Cardiac fibroblast (primary cell): ENCODE results near the gene AMDHD1.

Experiments used
- DNase-seq, 2 donors: peaks; one replicate each; pipeline versions ENCODE4 v3.0.0 to v3.0.0-alpha.2; 2010; ENCODE audit warnings: low read depth in 2 of 2
- H3K4me3 ChIP-seq, 2 donors: replicated peaks in 1 of 2; 1 replicate in 1 of 2; 2 replicates in 1 of 2; pipeline ENCODE4 v1.5.1; 2011; ENCODE audit warnings: low read depth in 2 of 2, low read length in 2 of 2, mild to moderate bottlenecking in 2 of 2, moderate library complexity in 1 of 2
- TF ChIP-seq, protein P1 (sequence below): IDR thresholded peaks from one replicate; pipeline ENCODE4 v1.5.1; 2011; ENCODE audit warnings: low read depth, mild to moderate bottlenecking, low read length, inconsistent platforms

The AMDHD1 gene, protein sequence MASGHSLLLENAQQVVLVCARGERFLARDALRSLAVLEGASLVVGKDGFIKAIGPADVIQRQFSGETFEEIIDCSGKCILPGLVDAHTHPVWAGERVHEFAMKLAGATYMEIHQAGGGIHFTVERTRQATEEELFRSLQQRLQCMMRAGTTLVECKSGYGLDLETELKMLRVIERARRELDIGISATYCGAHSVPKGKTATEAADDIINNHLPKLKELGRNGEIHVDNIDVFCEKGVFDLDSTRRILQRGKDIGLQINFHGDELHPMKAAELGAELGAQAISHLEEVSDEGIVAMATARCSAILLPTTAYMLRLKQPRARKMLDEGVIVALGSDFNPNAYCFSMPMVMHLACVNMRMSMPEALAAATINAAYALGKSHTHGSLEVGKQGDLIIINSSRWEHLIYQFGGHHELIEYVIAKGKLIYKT

DNA sequence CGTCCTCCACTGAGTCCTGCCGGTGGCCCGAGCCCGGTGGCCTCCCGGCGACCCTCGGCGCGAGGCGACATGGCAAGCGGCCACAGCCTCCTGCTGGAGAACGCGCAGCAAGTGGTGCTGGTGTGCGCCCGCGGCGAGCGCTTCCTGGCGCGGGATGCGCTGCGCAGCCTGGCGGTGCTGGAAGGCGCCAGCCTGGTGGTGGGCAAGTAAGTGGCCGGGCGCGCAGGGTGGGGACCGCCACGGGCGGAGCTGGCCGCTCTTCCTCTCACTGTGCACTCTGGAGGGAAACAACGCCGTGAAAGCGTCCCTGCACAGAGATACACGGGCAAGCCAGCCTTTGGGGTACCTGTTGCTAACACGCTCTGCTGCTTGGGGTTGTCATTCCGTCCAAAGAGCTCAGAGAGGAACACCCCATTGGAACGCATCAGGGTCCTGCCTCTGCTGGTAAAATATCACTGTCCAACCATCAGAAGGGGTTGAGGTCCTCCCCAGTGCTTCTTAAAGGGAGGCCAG is at the start of gene AMDHD1:
AMDHD1 (plus strand) TSS at position 2 of the 513 bp plus-strand sequence; CDS start at position 70, 68 bp downstream.
- TF ChIP-seq, protein P1, sequence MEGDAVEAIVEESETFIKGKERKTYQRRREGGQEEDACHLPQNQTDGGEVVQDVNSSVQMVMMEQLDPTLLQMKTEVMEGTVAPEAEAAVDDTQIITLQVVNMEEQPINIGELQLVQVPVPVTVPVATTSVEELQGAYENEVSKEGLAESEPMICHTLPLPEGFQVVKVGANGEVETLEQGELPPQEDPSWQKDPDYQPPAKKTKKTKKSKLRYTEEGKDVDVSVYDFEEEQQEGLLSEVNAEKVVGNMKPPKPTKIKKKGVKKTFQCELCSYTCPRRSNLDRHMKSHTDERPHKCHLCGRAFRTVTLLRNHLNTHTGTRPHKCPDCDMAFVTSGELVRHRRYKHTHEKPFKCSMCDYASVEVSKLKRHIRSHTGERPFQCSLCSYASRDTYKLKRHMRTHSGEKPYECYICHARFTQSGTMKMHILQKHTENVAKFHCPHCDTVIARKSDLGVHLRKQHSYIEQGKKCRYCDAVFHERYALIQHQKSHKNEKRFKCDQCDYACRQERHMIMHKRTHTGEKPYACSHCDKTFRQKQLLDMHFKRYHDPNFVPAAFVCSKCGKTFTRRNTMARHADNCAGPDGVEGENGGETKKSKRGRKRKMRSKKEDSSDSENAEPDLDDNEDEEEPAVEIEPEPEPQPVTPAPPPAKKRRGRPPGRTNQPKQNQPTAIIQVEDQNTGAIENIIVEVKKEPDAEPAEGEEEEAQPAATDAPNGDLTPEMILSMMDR = no peak
- DNase-seq = peak; percentile 45 to 51
- peak within 1 kb of the TSS; percentile 64 to 76 for H3K4me3 ChIP-seq

DNA sequence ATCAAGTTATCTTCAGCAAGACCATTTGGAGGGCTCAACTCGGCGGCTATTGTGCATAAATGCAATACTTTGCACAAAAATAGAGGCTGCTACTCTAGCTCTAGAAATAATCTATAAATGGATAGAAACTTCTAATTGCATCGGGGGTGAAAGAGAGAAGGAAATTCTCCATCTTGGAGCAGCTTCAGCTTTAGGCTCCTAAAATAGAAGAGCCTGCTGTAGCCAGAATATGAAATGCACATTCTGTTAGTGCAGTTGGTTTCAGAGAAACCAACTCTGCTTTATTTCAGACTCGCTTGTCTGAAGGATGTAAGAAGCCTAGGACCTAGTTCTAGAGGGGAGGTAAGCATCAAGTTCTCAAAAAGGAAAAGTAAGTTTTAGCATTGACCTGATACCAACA is 46.3 kb upstream of the AMDHD1 start:
- no peak overlapping the region for H3K4me3 ChIP-seq
- no peak for DNase-seq
- TF ChIP-seq, protein P1 = no peak

DNA sequence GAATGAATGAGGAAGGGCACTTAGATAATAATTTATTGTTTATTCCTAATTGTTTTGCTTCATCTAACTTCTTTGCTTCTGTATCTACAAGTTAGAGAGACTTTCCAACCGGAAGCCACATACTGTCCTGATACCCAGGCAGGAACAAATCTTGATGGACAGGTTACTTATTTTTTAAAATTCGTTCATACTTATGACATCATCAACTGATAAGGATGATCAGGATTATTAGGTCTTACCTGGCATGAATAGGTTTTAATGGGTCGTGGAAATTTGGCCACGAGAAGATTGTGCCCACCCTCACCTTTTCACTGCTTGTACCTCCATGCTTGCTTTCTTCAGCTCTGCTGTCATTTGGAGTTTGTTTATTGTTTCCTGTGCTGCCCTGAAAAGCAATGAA is 45.0 kb upstream of the AMDHD1 start:
- no peak for DNase-seq
- TF ChIP-seq, protein P1 = no peak
- no peak overlapping the region for H3K4me3 ChIP-seq

DNA sequence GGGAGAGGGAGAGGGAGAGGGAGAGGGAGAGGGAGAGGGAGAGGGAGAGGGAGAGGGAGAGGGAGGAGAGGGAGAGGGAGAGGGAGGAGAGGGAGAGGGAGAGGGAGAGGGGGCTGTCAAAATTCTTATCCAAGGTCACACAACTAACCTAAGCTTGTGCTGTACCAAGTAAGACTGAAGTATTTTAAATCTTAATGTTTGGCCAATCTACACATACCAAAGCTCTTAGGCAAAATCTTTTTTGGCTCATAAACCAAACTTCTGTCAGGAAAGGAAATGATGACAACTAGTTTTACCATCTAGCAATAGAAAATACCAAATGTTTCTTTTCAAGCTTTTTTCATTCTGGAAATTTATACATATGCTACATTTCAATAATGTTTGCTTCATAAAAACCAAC is 34.6 kb upstream of the AMDHD1 start:
- no peak overlapping the region for H3K4me3 ChIP-seq
- peak; percentile 80 to 81 for DNase-seq
- TF ChIP-seq, protein P1 = no peak

DNA sequence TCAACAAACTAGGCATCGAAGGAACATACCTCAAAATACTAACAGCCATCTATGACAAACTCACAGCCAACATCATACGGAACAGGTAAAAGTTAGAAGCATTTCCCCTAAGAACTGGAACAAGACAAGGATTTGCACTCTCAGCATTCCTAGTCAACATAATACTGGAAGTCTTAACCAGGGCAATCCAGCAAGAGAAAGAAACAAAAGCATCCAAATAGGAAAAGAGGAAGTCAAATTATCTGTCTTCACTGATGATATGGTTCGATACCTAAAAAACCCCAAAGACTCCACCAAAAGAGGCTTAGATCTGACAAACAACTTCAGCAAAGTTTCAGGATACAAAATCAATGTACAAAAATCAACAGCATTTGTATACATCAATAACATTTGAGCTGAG is 33.3 kb upstream of the AMDHD1 start:
- DNase-seq = no peak
- H3K4me3 ChIP-seq = no peak overlapping the region
- TF ChIP-seq, protein P1 = no peak

DNA sequence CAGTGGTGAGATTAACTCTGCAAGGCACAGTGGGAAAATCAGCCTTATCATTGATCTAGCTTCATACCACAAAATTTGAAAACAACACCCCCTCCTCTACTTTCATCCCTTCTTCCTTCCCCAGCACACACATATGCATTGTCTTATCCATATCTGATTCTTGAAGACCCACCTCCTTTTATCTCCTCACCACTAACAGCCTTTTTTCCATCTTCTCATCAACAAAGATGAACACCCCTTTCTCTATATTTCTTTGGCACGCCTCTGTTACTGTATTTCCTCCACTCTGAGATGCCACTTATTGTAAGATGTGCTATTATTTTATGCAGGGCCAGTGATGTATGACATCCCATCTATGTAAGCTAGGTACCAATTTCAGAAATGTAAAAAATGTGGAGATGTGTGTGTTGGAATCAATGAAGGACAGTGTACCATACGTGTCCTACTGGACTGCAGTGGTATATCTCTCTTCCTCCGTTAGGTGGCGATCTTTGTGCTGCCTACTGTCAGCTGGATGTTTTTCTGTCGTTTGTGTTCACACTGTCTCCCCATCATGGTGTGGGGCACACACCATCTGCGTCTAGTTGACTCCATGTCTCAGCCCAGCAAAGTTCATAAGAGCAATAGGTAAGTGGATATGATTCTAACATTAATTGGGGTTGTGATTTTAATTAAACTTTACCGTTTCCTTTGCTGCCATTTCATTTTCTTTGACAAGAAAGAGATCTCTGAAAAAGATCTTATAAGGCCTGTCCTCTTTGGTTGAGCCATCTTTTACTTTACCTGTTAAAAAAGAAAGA is 24.7 kb upstream of the AMDHD1 start:
- peak; percentile 61 to 67 for DNase-seq
- TF ChIP-seq, protein P1 = peak; percentile 94
- H3K4me3 ChIP-seq = no peak overlapping the region
